Type B pancreatic cell (in vitro differentiated cells): ENCODE data around the gene CREB5. TPM values are rescaled to one million over a fixed set of nuclear protein-coding genes. Genes with fewer than 3 reads are reported as not detected.

Experiments
- DNase-seq: peaks from one replicate; pipeline ENCODE4 v3.0.0; 2021; ENCODE audit warnings: mixed read lengths; ENCODE audit not compliant: unreplicated experiment; ENCODE audit errors: extremely low spot score
- H3K27ac Mint-ChIP-seq: 2 replicates; pipeline ENCODE4 v1.8.0; 2021; ENCODE audit warnings: mild to moderate bottlenecking, mixed read lengths
- H3K27me3 Mint-ChIP-seq: 2 replicates; pipeline ENCODE4 v1.8.0; 2021; ENCODE audit warnings: mixed read lengths
- H3K36me3 Mint-ChIP-seq: 2 replicates; pipeline ENCODE4 v1.8.0; 2021; ENCODE audit warnings: mixed read lengths
- H3K4me1 Mint-ChIP-seq: one replicate; pipeline ENCODE4 v1.8.0; 2021; ENCODE audit warnings: mixed read lengths; ENCODE audit not compliant: unreplicated experiment
- H3K4me3 Mint-ChIP-seq: 2 replicates; pipeline ENCODE4 v1.8.0; 2021; ENCODE audit warnings: mild to moderate bottlenecking, mixed read lengths
- H3K9me3 Mint-ChIP-seq: 2 replicates; pipeline ENCODE4 v1.8.0; 2021; ENCODE audit warnings: mixed read lengths
- total RNA-seq: library from RNA; stranded (reverse); gene quantifications from 2 replicates; pipeline ENCODE4 v1.2.1, GENCODE V29; 2021; ENCODE audit warnings: low replicate concordance
- TF ChIP-seq, protein P1 (sequence below): fragments of 200-600 bp; sonication (generic); conservative IDR thresholded peaks from 2 replicates; pipeline ENCODE4 v1.5.0; 2021; ENCODE audit warnings: antibody characterized with exemption, mild to moderate bottlenecking

Gene CREB5
- total RNA-seq, 1 donor from 2014 or later = 31.0 TPM

GRCh38 chr7:28542410-28542809 lies 130.1 kb downstream of the CREB5 start:
- Mint-ChIP-seq H3K27ac (no peak overlapping the region), H3K4me1 (peaks cover 21% of the 10 kb centered on the region), H3K4me3 (no peak overlapping the region), H3K27me3 (peaks cover 18% of the 10 kb centered on the region), H3K36me3 (no peaks in the 10 kb centered on the region), H3K9me3 (no peaks in the 10 kb centered on the region)
- TF ChIP-seq, protein P1, sequence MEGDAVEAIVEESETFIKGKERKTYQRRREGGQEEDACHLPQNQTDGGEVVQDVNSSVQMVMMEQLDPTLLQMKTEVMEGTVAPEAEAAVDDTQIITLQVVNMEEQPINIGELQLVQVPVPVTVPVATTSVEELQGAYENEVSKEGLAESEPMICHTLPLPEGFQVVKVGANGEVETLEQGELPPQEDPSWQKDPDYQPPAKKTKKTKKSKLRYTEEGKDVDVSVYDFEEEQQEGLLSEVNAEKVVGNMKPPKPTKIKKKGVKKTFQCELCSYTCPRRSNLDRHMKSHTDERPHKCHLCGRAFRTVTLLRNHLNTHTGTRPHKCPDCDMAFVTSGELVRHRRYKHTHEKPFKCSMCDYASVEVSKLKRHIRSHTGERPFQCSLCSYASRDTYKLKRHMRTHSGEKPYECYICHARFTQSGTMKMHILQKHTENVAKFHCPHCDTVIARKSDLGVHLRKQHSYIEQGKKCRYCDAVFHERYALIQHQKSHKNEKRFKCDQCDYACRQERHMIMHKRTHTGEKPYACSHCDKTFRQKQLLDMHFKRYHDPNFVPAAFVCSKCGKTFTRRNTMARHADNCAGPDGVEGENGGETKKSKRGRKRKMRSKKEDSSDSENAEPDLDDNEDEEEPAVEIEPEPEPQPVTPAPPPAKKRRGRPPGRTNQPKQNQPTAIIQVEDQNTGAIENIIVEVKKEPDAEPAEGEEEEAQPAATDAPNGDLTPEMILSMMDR = no peak
- no peak for DNase-seq

GRCh38 chr7:28544453-28545117 lies 132.3 kb downstream of the CREB5 start:
- H3K4me1 Mint-ChIP-seq = peaks cover 21% of the 10 kb centered on the region
- no peak for DNase-seq
- no peaks in the 10 kb centered on the region for H3K9me3 Mint-ChIP-seq

DNA sequence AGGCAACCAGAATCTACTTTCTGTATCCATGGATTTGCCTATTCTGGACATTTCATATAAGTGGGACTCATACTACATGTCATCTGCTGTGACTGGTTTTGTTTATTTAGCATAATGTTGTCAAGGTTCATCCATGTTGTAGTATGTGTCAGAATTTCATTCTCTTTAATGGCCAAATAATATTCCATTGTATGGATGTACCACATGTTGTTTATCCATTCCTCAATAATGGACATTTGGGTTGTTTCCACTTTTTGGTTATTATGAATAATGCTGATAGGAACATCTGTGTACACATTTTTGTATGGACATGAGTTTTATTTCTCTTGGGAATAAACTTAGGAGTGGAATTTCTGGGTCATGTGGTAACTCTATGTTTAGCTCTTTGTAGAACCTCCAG lies 133.7 kb downstream of the CREB5 start:
- no peak overlapping the region for H3K4me3 Mint-ChIP-seq
- no peaks in the 10 kb centered on the region for H3K36me3 Mint-ChIP-seq
- DNase-seq = no peak
- peaks cover 15% of the 10 kb centered on the region for H3K27me3 Mint-ChIP-seq
- TF ChIP-seq, protein P1 = no peak
- H3K27ac Mint-ChIP-seq = no peak overlapping the region
- H3K4me1 Mint-ChIP-seq = peaks cover 23% of the 10 kb centered on the region
- no peaks in the 10 kb centered on the region for H3K9me3 Mint-ChIP-seq

More at GRCh38 chr7:28544453-28545117, 132.3 kb downstream of the CREB5 start:
- Mint-ChIP-seq H3K27ac (no peak overlapping the region), H3K36me3 (no peaks in the 10 kb centered on the region), H3K4me3 (no peak overlapping the region), H3K27me3 (peaks cover 12% of the 10 kb centered on the region)
- TF ChIP-seq, protein P1 = no peak

GRCh38 chr7:28547115-28547514 lies 134.8 kb downstream of the CREB5 start:
- no peaks in the 10 kb centered on the region for H3K9me3 Mint-ChIP-seq
- peaks cover 26% of the 10 kb centered on the region for H3K4me1 Mint-ChIP-seq
- peaks cover 19% of the 10 kb centered on the region for H3K27me3 Mint-ChIP-seq
- no peak for DNase-seq
- no peak overlapping the region for H3K27ac Mint-ChIP-seq
- H3K36me3 Mint-ChIP-seq = no peaks in the 10 kb centered on the region
- no peak overlapping the region for H3K4me3 Mint-ChIP-seq
- TF ChIP-seq, protein P1 = no peak

GRCh38 chr7:28548416-28548815 lies 136.1 kb downstream of the CREB5 start:
- peaks cover 23% of the 10 kb centered on the region for H3K27me3 Mint-ChIP-seq
- no peak for DNase-seq
- peaks cover 25% of the 10 kb centered on the region for H3K4me1 Mint-ChIP-seq
- H3K36me3 Mint-ChIP-seq = no peaks in the 10 kb centered on the region
- H3K9me3 Mint-ChIP-seq = no peaks in the 10 kb centered on the region
- H3K27ac Mint-ChIP-seq = no peak overlapping the region
- TF ChIP-seq, protein P1 = no peak
- H3K4me3 Mint-ChIP-seq = no peak overlapping the region
